ENCODE measurements around the gene CST8. TPM values are rescaled to one million over a fixed set of nuclear protein-coding genes. Genes with fewer than 3 reads are reported as not detected.

The CST8 gene
- total RNA-seq, 1 experiment from 2014 or later, result not detected

DNA sequence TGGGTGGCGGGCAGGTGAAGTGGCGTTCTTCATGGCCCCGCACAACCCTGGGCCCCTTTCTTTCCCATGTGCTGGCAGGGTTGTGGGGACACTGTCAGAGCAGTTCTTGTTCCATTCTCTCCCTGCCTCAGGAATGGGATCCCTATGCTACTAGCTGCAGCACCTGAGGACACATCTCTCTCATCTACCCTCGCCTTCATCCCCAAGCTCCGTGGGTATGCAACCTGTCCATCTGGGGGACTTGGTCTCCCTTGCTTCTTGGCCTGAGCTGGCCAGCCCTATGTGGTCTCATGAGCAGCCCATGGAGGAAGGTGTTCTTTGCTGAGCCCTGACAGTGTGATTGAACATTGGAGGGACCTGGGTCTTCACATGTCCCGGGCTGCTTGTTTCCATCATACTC is 53.2 kb downstream of the CST8 start:
- in situ Hi-C loops (cut with HindIII; ENCODE audit: low sequenced_read_pairs), result no loop called here
- no peak for DNase-seq (ENCODE audit: low spot score)

Other genes starting within 250 kb of the CST8 start
- 54.8 and 80.7 TPM in 2 replicates for gene NXT1, start 140.3 kb upstream of the CST8 start, total RNA-seq (2014; rRNA removed; shearing (Covaris generic))
- gene GZF1, start 128.9 kb upstream of the CST8 start, total RNA-seq (2014; rRNA removed; shearing (Covaris generic)), result 9.0 and 24.1 TPM in 2 replicates
- gene NAPB, start 69.6 kb upstream of the CST8 start, total RNA-seq (2014; rRNA removed; shearing (Covaris generic)), result 3.7 and 5.0 TPM in 2 replicates
- not detected in 2 replicates for gene CSTL1, start 51.4 kb upstream of the CST8 start, total RNA-seq (2014; rRNA removed; shearing (Covaris generic))
- not detected in 2 replicates for gene CST11, start 38.2 kb upstream of the CST8 start, total RNA-seq (2014; rRNA removed; shearing (Covaris generic))
- not detected in 2 replicates for gene CST9L, start 77.4 kb downstream of the CST8 start, total RNA-seq (2014; rRNA removed; shearing (Covaris generic))
- not detected in 2 replicates for gene CST9, start 114.8 kb downstream of the CST8 start, total RNA-seq (2014; rRNA removed; shearing (Covaris generic))
- 26.7 and 56.5 TPM in 2 replicates for gene CST3, start 146.8 kb downstream of the CST8 start, total RNA-seq (2014; rRNA removed; shearing (Covaris generic))
- gene CST4, start 197.9 kb downstream of the CST8 start, total RNA-seq (2014; rRNA removed; shearing (Covaris generic)), result not detected in 2 replicates

All from G401 (cell line).